GM13976 (cell line): Measurements from ENCODE around the gene PDZRN3.

Source experiments
- DNase-seq: peaks from one replicate; pipeline ENCODE4 v3.0.0; 2012; ENCODE audit warnings: low spot score
- CTCF ChIP-seq: IDR thresholded peaks from 2 replicates; pipeline ENCODE4 v1.5.1; 2012; ENCODE audit warnings: borderline replicate concordance, mild to moderate bottlenecking; ENCODE audit not compliant: insufficient read depth; ENCODE audit errors: extremely low read depth, missing control alignments, control extremely low read depth
- in situ Hi-C: fragments of 300-500 bp; cut with MboI; formaldehyde crosslinking; loops from one replicate; pipeline ENCODE4 v1.12.0; 2022; ENCODE audit warnings: low sequenced_read_pairs, mixed read lengths, inconsistent platforms; ENCODE audit not compliant: unreplicated experiment

The PDZRN3 gene

GRCh38 chr3:73403444-73403843 lies 221.3 kb downstream of the PDZRN3 start:
- TF ChIP-seq CTCF, result no peak
- in situ Hi-C loops, result no loop called here

DNA sequence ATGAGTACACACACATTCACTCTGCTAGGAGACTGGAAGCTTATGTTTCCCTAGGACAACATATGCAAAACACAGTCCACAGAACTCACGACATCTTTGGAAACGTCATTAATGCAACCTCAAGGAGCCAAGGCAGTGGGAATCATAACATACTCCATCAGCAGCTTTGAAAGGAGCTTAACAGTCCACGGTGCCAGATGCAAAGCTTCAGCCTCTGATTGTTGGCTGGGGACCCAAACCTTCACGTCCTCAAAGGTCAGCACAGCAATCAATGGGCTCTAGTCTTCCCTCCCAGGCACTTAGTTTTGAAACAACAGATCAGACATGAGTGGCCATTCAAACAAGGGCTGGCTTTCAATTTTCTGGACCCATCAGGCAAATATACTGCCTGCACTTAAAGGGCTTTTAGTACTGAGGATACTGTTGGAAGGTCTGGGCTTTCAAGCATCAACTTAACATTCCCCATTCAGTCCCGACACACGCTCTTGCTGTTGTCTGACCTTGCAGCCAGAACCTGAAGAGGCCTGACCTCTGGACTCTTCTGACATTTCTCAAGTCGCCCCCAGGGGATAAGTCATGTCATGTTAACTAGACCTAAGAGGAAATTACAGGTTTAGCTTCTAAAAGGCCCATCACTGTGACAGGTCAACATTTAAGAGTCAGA lies 223.0 kb downstream of the PDZRN3 start:
- no peak for TF ChIP-seq CTCF
- in situ Hi-C loops, result no loop called here
- no peak for DNase-seq

More at GRCh38 chr3:73403444-73403843, 221.3 kb downstream of the PDZRN3 start:
- DNase-seq, result no peak

- DNase-seq, result no peak
- in situ Hi-C loops, result no loop called here
- TF ChIP-seq CTCF, result no peak
Observed at GRCh38 chr3:73401059-73401458, 223.7 kb downstream of the PDZRN3 start.

DNA sequence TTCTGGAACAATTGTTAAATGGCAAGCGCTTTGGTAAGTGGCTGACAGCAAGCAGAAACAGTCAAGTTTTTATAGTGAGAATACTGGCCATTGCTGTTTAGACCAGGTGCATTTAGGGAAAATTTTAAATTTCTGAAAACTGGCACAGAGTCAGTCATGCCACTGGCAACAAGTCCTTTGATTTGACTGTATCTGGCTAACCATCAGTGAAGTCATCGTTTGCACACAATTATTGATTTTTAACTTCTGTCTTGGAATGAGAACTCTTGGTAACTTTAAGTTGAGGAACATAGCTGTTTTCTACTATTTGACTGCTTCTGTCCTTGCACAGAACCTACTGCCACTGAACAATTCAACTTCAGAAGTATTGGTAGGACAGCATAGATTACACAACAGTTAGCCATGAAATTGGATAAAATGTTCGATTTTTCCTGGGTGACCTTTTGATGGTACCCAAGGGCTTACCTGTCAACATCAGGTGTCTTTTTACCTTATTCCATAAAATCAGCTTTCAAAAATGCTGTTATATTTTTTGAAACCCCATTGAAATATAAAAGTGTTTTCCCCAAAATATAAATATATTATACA lies 225.0 kb downstream of the PDZRN3 start:
- TF ChIP-seq CTCF, result no peak
- DNase-seq, result no peak
- in situ Hi-C loops, result no loop called here

GRCh38 chr3:73399106-73399505 lies 225.6 kb downstream of the PDZRN3 start:
- no peak for TF ChIP-seq CTCF
- DNase-seq, result no peak
- in situ Hi-C loops, result no loop called here

- in situ Hi-C loops, result no loop called here
- no peak for DNase-seq
- TF ChIP-seq CTCF, result no peak
Observed at GRCh38 chr3:73398084-73398483, 226.7 kb downstream of the PDZRN3 start.
